GM12891 (cell line): ENCODE measurements around the gene NUDT6.

Source experiments
- POLR2A ChIP-seq: IDR thresholded peaks from 2 replicates; pipeline ENCODE4 v1.6.1; 2011; ENCODE audit warnings: low read depth, low read length, control low read depth
- POLR2AphosphoS5 ChIP-seq: IDR thresholded peaks from 2 replicates; pipeline ENCODE4 v1.6.1; 2011; ENCODE audit warnings: low read depth, low read length, control low read depth
- SPI1 ChIP-seq: IDR thresholded peaks from 2 replicates; pipeline ENCODE4 v1.6.1; 2011; ENCODE audit warnings: low read depth, low read length, control low read depth
- TAF1 ChIP-seq: IDR thresholded peaks from 2 replicates; pipeline ENCODE4 v1.6.1; 2011; ENCODE audit warnings: low read depth, low read length, control low read depth

DNA sequence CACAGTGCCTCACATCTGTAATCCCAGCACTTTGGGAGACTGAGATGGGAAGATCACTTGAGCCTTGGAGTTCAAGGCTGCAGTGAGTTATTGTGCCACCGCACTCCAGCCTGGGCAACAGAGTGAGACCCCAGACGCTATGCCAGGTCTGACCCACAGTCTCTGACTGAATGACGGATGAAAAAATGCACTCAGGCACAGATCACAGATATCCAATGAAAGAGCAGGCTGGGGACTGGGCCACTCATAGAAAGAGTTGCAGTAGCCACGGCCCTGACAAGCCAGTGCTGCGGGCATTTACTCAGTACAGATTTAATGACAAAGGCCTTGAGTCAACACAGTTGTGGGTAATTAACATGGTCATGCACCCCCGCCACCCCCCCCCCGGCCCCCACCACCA, 22.7 kb downstream of the NUDT6 start:
- TF ChIP-seq SPI1 (no peak), POLR2A (no peak), TAF1 (no peak), POLR2AphosphoS5 (no peak)
